ENCODE data around the gene TGM4.

The TGM4 gene

DNA sequence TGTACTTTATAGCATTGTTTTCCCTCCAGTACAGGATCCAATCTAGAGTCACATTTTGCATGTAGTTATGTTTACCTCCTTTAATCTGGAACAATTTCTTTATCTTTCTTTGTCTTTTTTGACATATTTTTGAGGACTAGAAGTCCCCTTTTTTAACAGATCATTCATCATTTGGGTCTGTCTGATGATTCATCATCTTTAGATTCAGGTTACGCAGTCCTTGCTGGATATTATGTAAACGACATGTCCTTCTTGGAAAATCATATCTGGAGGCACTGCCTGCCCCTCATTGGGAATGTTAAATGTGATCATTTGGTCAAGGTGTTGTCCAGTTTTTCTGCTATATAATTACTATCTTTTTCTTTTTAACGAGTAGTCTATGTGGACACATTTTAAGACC lies 18.3 kb downstream of the TGM4 start:
- H3K9me3 Mint-ChIP-seq: no peaks in the 10 kb centered on the region
- no peak overlapping the region for H3K4me3 Mint-ChIP-seq
- no peaks in the 10 kb centered on the region for H3K36me3 Mint-ChIP-seq (ENCODE audit: low read depth)
- H3K27me3 Mint-ChIP-seq (ENCODE audit: low read depth): peaks cover 13% of the 10 kb centered on the region
- H3K4me1 Mint-ChIP-seq: no peaks in the 10 kb centered on the region
- H3K27ac Mint-ChIP-seq: no peak overlapping the region
- TF ChIP-seq, protein P1, sequence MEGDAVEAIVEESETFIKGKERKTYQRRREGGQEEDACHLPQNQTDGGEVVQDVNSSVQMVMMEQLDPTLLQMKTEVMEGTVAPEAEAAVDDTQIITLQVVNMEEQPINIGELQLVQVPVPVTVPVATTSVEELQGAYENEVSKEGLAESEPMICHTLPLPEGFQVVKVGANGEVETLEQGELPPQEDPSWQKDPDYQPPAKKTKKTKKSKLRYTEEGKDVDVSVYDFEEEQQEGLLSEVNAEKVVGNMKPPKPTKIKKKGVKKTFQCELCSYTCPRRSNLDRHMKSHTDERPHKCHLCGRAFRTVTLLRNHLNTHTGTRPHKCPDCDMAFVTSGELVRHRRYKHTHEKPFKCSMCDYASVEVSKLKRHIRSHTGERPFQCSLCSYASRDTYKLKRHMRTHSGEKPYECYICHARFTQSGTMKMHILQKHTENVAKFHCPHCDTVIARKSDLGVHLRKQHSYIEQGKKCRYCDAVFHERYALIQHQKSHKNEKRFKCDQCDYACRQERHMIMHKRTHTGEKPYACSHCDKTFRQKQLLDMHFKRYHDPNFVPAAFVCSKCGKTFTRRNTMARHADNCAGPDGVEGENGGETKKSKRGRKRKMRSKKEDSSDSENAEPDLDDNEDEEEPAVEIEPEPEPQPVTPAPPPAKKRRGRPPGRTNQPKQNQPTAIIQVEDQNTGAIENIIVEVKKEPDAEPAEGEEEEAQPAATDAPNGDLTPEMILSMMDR (IDR thresholded peaks at IDR 0.05; ENCODE audit: unreplicated experiment in 3 of 3): no peak

GRCh38 chr3:44893097-44893496 lies 18.7 kb downstream of the TGM4 start:
- H3K27me3 Mint-ChIP-seq (ENCODE audit: low read depth): peaks cover 10% of the 10 kb centered on the region

DNA sequence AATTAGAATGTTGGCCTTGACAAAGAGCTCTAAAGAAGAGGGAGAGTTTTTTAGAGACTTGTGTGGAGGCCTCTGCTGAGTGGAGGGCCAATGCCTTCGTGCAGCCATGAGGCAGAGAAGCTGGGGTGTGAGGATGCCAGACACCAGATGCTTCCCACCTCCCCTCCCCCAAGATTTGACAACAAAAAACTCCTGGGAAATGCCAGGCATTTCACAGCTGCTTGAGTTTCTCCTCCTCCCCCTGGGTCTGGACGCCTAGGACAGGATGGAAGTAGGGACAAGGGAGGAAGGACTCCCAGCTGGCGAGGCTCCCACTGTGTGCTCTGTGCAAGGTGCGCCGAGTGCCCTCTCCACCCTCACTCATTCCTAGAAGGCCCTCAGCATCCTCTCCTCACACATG lies 20.1 kb downstream of the TGM4 start:
- H3K9me3 Mint-ChIP-seq: no peaks in the 10 kb centered on the region
- H3K4me3 Mint-ChIP-seq: no peak overlapping the region
- H3K36me3 Mint-ChIP-seq (ENCODE audit: low read depth): no peaks in the 10 kb centered on the region
- TF ChIP-seq, protein P1 (IDR thresholded peaks at IDR 0.05; ENCODE audit: unreplicated experiment in 3 of 3): no peak
- H3K4me1 Mint-ChIP-seq: no peaks in the 10 kb centered on the region
- peaks cover 16% of the 10 kb centered on the region for H3K27me3 Mint-ChIP-seq (ENCODE audit: low read depth)
- H3K27ac Mint-ChIP-seq: no peak overlapping the region

More at GRCh38 chr3:44893097-44893496, 18.7 kb downstream of the TGM4 start:
- Mint-ChIP-seq H3K36me3 (ENCODE audit: low read depth) (no peaks in the 10 kb centered on the region), H3K27ac (no peak overlapping the region), H3K4me3 (no peak overlapping the region), H3K4me1 (no peaks in the 10 kb centered on the region), H3K9me3 (no peaks in the 10 kb centered on the region)
- TF ChIP-seq, protein P1 (IDR thresholded peaks at IDR 0.05; ENCODE audit: unreplicated experiment in 3 of 3): no peak

DNA sequence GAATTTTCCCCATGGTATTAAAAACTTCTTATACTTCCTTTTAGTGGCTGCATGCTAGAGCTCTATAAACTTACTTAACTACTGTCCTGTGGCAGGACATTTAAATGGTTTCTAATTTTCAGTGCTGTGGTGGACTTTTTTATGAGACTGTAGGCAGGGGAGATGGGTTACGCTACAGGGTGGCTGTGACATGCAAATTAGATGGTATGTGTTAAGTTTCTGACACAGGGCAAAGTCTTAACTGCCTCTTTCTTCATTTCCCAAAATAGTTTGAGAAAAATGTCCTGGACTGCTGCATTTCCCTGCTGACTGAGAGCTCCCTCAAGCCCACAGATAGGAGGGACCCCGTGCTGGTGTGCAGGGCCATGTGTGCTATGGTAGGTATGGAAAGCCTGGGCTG lies 22.0 kb downstream of the TGM4 start:
- H3K27me3 Mint-ChIP-seq (ENCODE audit: low read depth): peaks cover 23% of the 10 kb centered on the region
- no peak overlapping the region for H3K27ac Mint-ChIP-seq
- no peak overlapping the region for H3K4me3 Mint-ChIP-seq
- H3K4me1 Mint-ChIP-seq: no peaks in the 10 kb centered on the region
- TF ChIP-seq, protein P1 (IDR thresholded peaks at IDR 0.05; ENCODE audit: unreplicated experiment in 3 of 3): no peak
- no peaks in the 10 kb centered on the region for H3K36me3 Mint-ChIP-seq (ENCODE audit: low read depth)
- H3K9me3 Mint-ChIP-seq: no peaks in the 10 kb centered on the region

DNA sequence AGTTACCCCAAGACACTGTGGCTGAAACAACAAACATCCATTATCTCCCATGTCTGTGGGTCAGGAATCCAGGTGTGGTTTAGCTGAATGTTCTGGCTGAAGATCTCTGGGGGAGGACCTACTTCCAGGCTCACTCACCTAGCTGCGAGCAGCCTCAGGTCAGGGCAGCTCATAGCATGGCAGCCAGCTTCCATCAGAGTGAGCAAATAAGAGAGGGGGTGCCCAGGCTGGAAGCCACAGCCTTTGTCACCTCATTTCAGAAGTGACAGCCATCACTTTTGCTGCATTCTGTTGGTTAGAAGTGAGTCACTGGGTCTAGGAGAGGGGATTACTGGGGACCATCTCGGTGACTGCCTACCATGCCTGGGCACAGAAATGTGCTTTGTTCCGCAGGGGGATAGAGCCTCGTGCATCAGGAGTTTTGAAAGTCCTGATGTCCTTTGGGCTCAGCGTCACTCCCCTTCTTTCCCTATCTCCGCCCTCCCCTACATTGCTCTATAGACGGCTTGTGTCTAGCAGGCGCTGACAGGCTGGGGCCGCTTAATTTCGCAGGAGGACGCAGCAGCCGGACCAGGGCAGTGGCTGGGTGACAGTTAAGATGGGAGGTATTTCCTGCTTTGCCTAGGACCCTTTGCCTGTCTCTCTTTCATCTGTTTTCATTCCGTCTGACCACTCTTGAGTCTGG lies 25.4 kb downstream of the TGM4 start:
- Mint-ChIP-seq H3K36me3 (ENCODE audit: low read depth) (no peaks in the 10 kb centered on the region), H3K4me3 (no peak overlapping the region), H3K27ac (no peak overlapping the region), H3K27me3 (ENCODE audit: low read depth) (peaks cover 21% of the 10 kb centered on the region), H3K4me1 (no peaks in the 10 kb centered on the region), H3K9me3 (no peaks in the 10 kb centered on the region)
- TF ChIP-seq, protein P1 (IDR thresholded peaks at IDR 0.05; ENCODE audit: unreplicated experiment in 3 of 3): no peak

GRCh38 chr3:44902628-44903027 lies 28.2 kb downstream of the TGM4 start:
- Mint-ChIP-seq H3K9me3 (no peaks in the 10 kb centered on the region), H3K27me3 (ENCODE audit: low read depth) (peaks cover 16% of the 10 kb centered on the region), H3K4me1 (no peaks in the 10 kb centered on the region), H3K36me3 (ENCODE audit: low read depth) (no peaks in the 10 kb centered on the region), H3K4me3 (no peak overlapping the region), H3K27ac (no peak overlapping the region)
- TF ChIP-seq, protein P1 (IDR thresholded peaks at IDR 0.05; ENCODE audit: unreplicated experiment in 3 of 3): no peak

All from nephron (organoid).